Vagina (tissue), 2 donors: ENCODE results near the gene CAPZB.

Source experiments
- POLR2A ChIP-seq, 2 donors: fragments of 450-650 bp; IDR thresholded peaks; one replicate each; pipeline ENCODE4 v1.6.1; 2017; ENCODE audit warnings: antibody characterized with exemption in 2 of 2, mild to moderate bottlenecking in 2 of 2, moderate library complexity in 2 of 2
- POLR2AphosphoS5 ChIP-seq, 2 donors: sonication (generic); formaldehyde crosslinking; IDR thresholded peaks; one replicate each; pipeline ENCODE4 v1.9.0; 2017; ENCODE audit warnings: antibody characterized with exemption in 2 of 2, mild to moderate bottlenecking in 2 of 2, low read depth in 1 of 2; ENCODE audit not compliant: insufficient read depth in 1 of 2
- TF ChIP-seq, protein P1 (sequence below), 3 experiments: fragments of 450-650 bp in 2 of 3; fragments of 200-600 bp in 1 of 3; sonication (generic) in 1 of 3; IDR thresholded peaks; one replicate each; pipeline ENCODE4 v1.5.1; 2017 to 2019; ENCODE audit warnings: antibody characterized with exemption in 3 of 3, mild to moderate bottlenecking in 2 of 3, moderate library complexity in 2 of 3

- TF ChIP-seq POLR2A (IDR thresholded peaks at IDR 0.05) = no peak
- TF ChIP-seq, protein P1, sequence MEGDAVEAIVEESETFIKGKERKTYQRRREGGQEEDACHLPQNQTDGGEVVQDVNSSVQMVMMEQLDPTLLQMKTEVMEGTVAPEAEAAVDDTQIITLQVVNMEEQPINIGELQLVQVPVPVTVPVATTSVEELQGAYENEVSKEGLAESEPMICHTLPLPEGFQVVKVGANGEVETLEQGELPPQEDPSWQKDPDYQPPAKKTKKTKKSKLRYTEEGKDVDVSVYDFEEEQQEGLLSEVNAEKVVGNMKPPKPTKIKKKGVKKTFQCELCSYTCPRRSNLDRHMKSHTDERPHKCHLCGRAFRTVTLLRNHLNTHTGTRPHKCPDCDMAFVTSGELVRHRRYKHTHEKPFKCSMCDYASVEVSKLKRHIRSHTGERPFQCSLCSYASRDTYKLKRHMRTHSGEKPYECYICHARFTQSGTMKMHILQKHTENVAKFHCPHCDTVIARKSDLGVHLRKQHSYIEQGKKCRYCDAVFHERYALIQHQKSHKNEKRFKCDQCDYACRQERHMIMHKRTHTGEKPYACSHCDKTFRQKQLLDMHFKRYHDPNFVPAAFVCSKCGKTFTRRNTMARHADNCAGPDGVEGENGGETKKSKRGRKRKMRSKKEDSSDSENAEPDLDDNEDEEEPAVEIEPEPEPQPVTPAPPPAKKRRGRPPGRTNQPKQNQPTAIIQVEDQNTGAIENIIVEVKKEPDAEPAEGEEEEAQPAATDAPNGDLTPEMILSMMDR (IDR thresholded peaks at IDR 0.05) = no peak
- TF ChIP-seq POLR2AphosphoS5 (IDR thresholded peaks at IDR 0.05; ENCODE audit: insufficient read depth in 1 of 2, low read depth in 1 of 2) = no peak
These were observed 111.9 kb downstream of the CAPZB start for GRCh38 chr1:19373211-19374082.
